GM19043 (cell line): ENCODE data around the gene BCL2.
A peak's percentile ranks its signal among the peaks of the same experiment; 100 is the strongest.

Source experiments
- ATAC-seq: cut with Tn5 transposase; IDR thresholded peaks from one replicate; pipeline ENCODE4 v1.9.1; 2021; ENCODE audit warnings: low read depth; ENCODE audit not compliant: unreplicated experiment

Gene BCL2

GRCh38 chr18:63149302-63149587 is 170.3 kb downstream of the BCL2 start:
- no peak for ATAC-seq

GRCh38 chr18:63148449-63149301 is 170.9 kb downstream of the BCL2 start:
- ATAC-seq = no peak

- ATAC-seq = no peak
These were observed 171.6 kb downstream of the BCL2 start for GRCh38 chr18:63147973-63148372.

GRCh38 chr18:63146828-63147409 is 172.7 kb downstream of the BCL2 start:
- no peak for ATAC-seq

GRCh38 chr18:63145851-63146555 is 173.6 kb downstream of the BCL2 start:
- ATAC-seq = no peak

GRCh38 chr18:63145166-63145850 is 174.3 kb downstream of the BCL2 start:
- ATAC-seq = no peak

GRCh38 chr18:63144748-63145147 is 174.8 kb downstream of the BCL2 start:
- no peak for ATAC-seq

- no peak for ATAC-seq
These were observed 176.2 kb downstream of the BCL2 start for GRCh38 chr18:63143330-63143771.

GRCh38 chr18:63142594-63143225 is 176.9 kb downstream of the BCL2 start:
- ATAC-seq = no peak

GRCh38 chr18:63141778-63142176 is 177.8 kb downstream of the BCL2 start:
- ATAC-seq = peak; percentile 46

- no peak for ATAC-seq
These were observed 178.4 kb downstream of the BCL2 start for GRCh38 chr18:63140997-63141777.

GRCh38 chr18:63140038-63140450 is 179.5 kb downstream of the BCL2 start:
- ATAC-seq = no peak

GRCh38 chr18:63138436-63139340 is 180.9 kb downstream of the BCL2 start:
- ATAC-seq = peak; percentile 49

GRCh38 chr18:63137999-63138435 is 181.6 kb downstream of the BCL2 start:
- no peak for ATAC-seq

- ATAC-seq = no peak
These were observed 184.5 kb downstream of the BCL2 start for GRCh38 chr18:63135101-63135500.

GRCh38 chr18:63132819-63133200 is 186.8 kb downstream of the BCL2 start:
- no peak for ATAC-seq

GRCh38 chr18:63131959-63132818 is 187.4 kb downstream of the BCL2 start:
- ATAC-seq = no peak
